Endothelial cell of hepatic sinusoid (primary cell): ENCODE measurements around the gene MGST2.

Experiments
- in situ Hi-C: cut with HindIII; loops from 2 replicates; pipeline ENCODE4 v1.10.0; 2017; ENCODE audit warnings: low sequenced_read_pairs

MGST2 gene

DNA sequence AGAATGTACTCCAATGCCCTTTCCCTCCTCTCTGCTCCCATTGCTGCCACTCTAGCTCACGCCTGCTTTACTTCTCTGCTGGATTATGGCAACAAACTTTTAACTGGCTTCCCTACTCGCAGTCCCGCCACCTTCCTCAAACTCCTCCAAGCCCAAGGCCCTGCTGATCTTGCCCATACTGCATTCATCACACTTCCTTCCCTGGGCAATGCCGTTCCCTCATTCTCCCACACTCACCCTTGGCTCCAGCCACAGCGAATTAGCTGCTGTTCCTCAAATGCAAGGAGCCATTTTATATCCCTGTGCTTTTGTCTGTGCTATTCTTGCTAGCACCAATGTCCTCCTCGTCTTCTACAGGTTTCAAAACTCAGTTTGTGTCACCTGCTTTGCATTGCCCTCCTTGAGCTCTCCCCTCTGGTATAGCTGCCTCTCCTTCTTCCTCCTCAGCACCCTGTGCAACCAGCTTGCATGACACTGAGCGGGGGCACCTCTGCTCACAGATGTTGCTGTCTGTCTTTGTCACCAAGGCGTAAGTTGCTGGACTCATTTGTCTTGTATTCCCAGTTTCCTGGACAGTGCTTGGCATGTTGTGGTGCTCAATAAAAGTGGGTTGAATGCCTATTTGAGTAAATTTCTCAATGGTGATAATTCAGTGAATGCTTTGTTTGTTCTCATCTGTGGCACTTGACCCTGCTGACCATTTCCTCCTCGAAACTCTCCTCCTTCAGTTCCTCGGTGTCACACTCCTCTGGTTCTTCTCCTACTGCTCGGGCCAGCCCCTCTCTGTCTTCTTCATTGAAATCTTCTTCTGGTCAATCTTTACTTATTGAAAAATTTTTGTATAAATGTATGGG is 22.4 kb upstream of the MGST2 start:
- in situ Hi-C loops: no loop called here

DNA sequence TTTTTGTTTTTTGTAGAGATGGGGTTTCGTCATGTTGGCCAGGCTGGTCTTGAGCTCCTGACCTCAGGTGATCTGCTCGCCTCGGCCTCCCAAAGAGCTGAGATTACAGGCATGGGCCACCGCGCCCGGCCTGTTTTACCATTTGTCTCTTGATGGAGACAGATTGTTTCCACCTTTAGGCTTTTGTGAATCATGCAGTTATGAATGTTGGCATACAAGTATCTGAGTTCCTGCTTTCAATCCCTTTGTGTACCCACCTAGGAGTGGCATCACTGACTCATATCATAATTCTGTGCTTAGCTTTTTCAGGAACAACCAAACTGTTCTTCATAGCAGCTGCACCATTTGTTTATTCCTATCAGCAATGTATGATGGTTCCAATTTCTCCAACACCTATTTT is 20.2 kb upstream of the MGST2 start:
- in situ Hi-C loops: no loop called here

- in situ Hi-C loops: no loop called here
These were observed 18.4 kb upstream of the MGST2 start for GRCh38 chr4:139647184-139647583.

DNA sequence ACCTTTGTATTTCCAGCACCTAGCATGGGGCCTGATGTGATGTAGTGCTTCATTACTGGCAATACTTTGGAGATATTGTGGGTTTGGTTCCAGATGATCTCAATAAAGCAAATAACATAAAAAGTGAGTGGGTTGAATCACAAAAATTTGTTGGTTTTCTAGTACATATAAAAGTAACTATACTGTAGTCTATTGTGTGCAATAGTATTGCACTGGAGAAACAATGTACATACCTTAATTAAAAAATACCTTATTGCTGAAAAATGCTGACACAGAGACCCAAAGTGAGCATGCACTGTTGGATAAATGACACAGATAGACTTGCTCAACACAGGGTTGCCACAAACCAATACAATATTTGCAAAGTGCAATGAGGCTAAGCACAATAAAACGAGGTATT is 17.7 kb upstream of the MGST2 start:
- in situ Hi-C loops: no loop called here

DNA sequence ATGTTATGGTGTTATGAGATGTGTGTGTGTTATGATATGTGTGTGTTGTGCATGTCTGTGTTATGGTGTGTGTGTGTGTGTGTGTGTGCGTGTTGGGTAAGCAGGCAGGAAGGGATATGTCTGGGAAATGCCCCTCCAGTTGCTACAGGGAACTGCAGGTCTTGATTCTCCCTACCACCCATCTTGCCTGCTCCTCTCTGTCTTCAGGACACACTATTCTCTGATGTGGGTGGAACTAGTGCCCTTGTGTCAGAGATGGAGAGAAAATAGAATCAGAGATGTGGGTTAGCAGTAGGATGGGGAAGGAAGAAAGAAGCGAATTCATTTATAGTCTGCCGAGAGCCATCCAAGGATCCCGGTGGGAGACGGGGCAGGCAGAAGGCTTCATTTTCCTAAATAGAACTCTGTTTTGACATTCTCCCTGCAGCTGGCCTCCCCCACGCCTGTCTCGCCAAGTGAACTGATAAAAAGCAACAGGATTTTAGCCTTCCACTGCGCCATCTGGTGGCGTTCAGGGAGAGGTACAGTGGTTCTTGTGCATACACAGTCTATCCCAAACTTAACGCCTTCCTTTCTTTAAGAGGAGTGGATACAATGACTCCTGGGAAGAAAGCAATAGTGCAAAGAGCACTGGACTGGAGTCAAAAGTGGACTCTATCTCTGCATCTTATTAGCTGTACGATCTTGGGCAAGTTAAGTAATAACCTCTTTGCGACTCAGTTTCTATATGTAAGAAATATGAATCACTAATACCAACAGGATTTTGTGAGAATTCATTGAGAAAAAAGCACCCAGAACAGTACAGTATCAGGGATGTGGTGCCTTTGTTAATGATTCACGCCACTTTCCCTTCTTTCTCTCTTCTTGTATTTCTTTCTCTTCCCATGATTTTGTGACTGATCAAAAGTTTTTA is 14.1 kb upstream of the MGST2 start:
- in situ Hi-C loops: no loop called here

DNA sequence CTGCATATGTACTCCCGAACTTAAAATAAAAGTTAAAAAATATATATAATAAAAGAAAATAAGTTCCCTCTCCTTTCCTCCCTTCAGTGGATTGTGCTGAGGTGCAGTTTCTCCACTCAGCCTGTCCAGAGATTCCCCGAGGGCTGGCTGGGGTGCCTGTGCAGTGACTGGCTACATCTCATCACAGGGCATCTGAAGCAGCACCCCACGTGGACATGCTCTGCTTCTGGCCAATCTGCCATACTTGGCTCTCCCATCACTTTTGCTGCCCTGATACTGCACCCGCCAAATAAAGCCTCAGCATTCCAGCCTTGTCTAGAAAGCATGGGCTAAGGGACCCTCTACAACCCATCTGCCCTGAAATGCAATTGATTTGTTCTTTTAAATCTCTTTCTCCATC is 11.1 kb upstream of the MGST2 start:
- in situ Hi-C loops: no loop called here

GRCh38 chr4:139655116-139655515 is 10.5 kb upstream of the MGST2 start:
- in situ Hi-C loops: no loop called here

DNA sequence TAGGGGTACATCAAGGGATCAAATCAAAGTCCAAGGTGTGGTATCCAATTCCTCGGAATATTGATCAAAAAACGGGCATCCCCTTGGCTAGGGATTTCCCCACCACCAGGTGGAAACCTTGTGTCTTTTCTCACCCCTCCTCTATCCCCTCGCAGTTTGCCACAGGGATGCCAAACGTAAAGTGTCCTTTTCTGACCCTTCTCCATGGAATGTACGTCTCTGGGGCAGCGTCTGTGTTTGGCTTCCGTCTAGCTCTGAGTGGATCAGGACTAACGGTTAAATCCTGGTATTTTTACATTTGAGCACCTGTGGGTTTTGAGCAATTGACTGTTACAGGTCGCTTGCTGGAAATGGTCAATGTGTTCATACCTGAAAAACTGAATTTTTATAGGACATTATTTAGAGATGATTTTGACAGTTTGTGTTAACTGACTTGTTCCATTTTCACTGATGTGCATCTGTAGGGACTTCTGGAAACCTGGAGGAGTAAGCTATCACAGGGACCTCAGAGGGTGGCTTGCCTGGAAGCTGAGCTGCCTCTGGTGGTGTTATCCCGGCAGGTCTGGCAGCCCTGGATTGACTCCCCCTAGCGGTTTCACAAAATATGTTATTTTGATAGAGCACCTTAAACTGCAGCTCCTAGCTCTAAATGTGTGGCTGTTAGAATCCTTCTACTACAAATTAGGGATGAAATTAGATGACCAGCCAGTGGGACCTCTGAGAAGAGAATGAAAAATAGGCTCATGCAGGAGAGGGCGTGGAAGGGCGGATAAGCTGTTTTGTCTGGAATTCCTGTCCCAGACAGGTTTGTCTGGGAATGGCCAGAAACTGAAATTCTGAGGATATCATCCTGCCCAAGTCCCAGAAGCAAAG is 8.8 kb upstream of the MGST2 start:
- in situ Hi-C loops: no loop called here

- in situ Hi-C loops: no loop called here
These were observed 7.4 kb upstream of the MGST2 start for GRCh38 chr4:139658185-139658584.

- in situ Hi-C loops: no loop called here
These were observed 6.8 kb upstream of the MGST2 start for GRCh38 chr4:139658586-139659382.

DNA sequence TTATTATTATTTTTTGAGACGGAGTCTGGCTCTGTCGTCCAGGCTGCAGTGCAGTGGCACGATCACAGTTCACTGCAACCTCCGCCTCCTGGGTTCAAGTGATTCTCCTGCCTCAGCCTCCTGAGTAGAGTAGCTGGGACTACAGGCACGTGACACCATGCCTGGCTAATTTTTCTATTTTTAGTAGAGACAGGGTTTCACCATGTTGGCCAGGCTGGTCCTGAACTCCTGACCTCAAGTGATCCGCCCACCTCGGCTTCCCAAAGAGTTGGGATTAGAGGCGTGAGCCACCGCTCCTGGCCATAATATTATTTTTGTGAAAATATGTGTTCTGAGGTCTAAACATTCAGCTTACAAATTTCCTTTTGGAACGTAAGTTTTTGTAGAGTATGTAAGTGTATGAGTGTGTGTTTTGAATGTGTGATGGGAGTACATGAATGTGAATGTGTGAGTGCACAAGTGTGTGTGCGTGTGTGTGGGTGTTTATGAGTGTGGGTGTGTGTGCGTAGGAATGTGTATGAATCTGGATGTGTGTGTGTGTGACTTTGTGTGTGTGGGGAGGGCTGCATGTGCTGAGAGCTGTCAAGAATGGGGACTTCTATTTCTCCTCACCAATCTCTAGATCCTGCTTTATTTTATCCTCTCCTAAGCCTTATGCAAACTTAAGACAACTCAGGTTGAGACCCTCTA is 5.7 kb upstream of the MGST2 start:
- in situ Hi-C loops: no loop called here

DNA sequence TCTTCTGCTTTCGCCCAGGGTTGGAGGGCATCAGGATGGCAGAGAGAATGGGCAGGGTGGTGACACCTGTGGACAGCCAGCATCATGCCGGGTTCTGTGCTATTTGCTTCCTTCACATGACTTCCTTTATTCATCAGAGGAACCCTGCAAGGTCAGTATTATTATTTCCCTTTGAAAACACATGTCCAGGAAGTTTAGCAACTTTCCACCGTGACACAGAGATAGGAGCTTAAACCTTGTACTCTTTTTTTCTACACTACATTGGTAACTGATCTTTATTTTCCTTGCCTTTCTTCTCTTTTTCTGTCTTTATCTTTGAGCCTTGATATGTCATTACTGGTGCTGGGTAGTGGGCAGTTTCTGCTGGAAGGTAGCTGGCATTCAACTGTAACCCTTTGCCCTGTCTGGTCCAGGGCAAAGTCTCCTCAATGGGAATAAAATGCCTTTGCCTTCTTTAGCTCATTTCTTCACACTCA is 5.0 kb upstream of the MGST2 start:
- in situ Hi-C loops: no loop called here

GRCh38 chr4:139663561-139664138 is 2.0 kb upstream of the MGST2 start:
- in situ Hi-C loops: no loop called here

DNA sequence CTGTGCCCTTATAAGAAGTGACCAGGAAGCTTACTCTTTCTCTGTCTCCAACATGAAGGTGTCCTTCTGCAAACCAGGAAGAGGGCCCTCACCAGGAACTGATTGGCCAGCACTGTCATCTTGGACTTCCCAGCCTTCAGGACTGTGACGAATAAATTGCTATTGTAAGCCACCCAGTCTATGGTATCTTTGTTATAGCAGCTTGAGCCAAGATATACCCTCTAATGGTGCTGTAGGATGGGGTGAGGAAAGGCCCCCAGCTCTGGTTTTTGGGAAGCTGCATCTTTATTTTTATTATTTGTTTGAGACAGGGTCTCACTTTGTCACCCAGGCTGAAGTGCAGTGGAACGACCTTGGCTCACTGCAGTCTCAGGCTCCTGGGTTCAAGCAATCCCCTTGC is 1.2 kb upstream of the MGST2 start:
- in situ Hi-C loops: no loop called here

DNA sequence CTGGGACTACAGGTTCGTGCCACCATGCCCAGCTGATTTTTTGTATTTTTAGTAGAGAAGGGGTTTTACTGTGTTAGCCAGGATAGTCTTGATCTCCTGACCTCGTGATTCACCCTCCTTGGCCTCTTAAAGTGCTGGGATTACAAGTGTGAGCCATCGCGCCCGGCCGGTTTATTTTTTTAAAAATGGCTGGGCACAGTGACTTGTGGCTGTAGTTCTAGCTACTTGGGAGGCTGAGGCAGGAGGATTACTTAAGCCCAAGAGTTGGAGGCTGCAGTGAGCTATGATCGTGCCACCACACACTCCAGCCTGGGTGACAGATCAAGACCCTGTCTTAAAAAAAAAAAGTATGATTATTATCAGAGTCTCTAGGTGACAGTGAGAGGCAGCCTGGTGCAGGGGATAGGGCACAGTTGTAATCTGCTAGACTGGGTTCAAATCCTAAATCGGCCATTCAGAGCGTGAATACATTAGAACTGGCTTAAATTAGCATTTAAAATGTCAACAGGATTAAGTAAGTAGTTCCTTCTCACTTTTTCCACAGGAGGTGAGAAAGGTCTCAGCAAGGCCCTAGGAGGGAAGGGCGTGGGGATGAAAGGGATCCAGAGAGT is 435 bp upstream of the MGST2 start:
- in situ Hi-C loops: no loop called here

- in situ Hi-C loops: no loop called here
These were observed 1.2 kb downstream of the MGST2 start for GRCh38 chr4:139666735-139667281.

DNA sequence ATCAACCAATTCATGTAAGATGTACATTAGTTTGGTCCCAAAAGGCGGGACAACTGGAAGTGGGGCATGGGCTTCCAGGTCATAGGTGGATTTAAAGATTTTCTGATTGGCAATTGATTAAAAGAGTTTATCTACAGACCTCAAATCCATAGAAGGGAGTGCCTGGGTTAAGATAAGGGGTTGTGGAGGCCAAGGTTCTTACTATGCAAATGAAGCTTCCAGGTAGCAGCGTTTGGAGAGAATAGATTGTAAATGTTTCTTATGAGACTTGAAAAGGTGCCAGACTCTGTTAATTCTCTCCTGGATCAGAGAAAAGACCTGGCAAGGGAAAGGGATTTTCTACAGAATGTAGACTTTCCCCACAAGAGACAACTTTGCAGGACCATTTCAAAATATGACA is 2.4 kb downstream of the MGST2 start:
- in situ Hi-C loops: no loop called here

- in situ Hi-C loops: no loop called here
These were observed 3.1 kb downstream of the MGST2 start for GRCh38 chr4:139668658-139669201.
